ENCODE data around the gene ITPR2.
A peak's percentile ranks its signal among the peaks of the same experiment; 100 is the strongest.

ITPR2 gene

GRCh38 chr12:26724309-26724702 lies 108.7 kb downstream of the ITPR2 start:
- H3K9me3 ChIP-seq (ENCODE audit: severe bottlenecking) = no peaks in the 10 kb centered on the region

DNA sequence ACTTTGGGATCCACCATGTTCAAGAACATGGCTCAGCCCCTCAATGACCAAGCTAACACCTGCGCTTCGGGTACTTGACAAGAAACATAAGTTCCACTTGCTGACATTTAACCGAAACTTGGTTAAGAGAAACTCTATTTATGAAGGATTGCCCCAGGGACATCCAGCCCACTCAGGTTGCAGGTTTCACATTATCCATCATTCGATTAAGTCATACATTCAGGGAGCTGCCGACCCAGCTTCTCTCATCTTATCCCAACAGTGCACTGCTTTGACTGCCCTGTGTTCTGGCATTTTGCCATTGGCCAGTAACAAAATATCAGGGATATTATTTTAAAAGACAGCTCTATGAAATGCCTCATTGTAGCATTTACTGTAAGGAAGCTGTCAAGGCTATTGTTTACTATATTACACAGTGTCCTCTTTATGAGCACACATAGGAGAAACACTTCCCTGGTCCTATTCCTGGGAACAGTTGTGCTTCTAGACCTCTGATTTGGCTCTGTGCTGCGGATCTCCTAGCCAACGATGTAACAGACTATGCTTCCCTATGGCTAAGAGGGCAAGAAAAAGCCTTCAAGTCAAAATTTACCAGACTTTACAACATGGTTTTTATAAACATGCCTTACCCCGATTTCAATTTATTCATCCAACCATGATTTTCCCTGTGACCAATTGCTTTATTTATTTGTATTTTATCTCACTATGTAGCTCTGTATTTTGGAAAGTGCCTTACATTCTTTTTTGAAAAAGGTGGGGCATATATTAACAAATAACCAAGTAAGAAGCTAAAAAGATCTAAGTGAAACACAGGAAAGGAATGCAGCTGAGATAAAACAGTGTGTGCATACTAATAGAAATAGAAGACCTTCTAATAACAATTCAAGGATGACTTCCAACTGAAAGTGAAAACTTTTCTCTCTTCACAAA lies 109.3 kb downstream of the ITPR2 start:
- TF ChIP-seq CTCF (IDR thresholded peaks at IDR 0.05; ENCODE audit: poor library complexity, severe bottlenecking) = no peak
- DNase-seq (ENCODE audit: low spot score) = no peak
- Histone ChIP-seq H3K9me3 (ENCODE audit: severe bottlenecking) (no peaks in the 10 kb centered on the region), H3K4me3 (ENCODE audit: severe bottlenecking) (no peak overlapping the region), H3K4me1 (ENCODE audit: insufficient read depth, poor library complexity, severe bottlenecking) (peaks cover 9% of the 10 kb centered on the region), H3K27ac (ENCODE audit: poor library complexity, severe bottlenecking) (no peak overlapping the region), H3K27me3 (ENCODE audit: insufficient read depth, poor library complexity, severe bottlenecking) (no peaks in the 10 kb centered on the region), H3K36me3 (ENCODE audit: low read depth) (no peaks in the 10 kb centered on the region)
- ATAC-seq (ENCODE audit: low read depth) = peak; percentile 49; the same call in 2 of the 3 replicates

More at GRCh38 chr12:26724309-26724702, 108.7 kb downstream of the ITPR2 start:
- H3K4me3 ChIP-seq (ENCODE audit: severe bottlenecking) = no peak overlapping the region
- no peak for TF ChIP-seq CTCF (IDR thresholded peaks at IDR 0.05; ENCODE audit: poor library complexity, severe bottlenecking)
- peaks cover 9% of the 10 kb centered on the region for H3K4me1 ChIP-seq (ENCODE audit: insufficient read depth, poor library complexity, severe bottlenecking)
- no peaks in the 10 kb centered on the region for H3K27me3 ChIP-seq (ENCODE audit: insufficient read depth, poor library complexity, severe bottlenecking)
- H3K27ac ChIP-seq (ENCODE audit: poor library complexity, severe bottlenecking) = no peak overlapping the region
- no peaks in the 10 kb centered on the region for H3K36me3 ChIP-seq (ENCODE audit: low read depth)
- ATAC-seq (ENCODE audit: low read depth) (no peak), DNase-seq (ENCODE audit: low spot score) (no peak)

DNA sequence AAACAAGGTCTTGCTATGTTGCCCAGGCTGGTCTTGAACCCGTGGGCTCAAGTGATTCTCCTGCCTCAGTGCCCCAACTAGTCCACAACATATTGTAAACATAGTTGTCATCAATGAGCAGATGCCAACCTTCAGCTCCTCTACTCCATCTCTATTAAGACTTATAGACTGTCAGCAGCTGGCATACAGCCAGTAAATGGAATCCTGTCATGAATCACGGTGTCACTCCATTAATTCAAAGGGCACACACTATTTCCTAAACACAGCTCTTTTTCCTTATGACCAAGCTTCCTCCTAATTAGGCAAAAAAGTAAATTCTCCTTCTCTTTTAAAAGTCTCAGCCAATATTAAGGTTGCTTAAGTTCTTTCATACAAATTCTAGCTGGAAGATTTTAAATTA lies 111.2 kb downstream of the ITPR2 start:
- Histone ChIP-seq H3K9me3 (ENCODE audit: severe bottlenecking) (no peaks in the 10 kb centered on the region), H3K36me3 (ENCODE audit: low read depth) (no peaks in the 10 kb centered on the region), H3K4me1 (ENCODE audit: insufficient read depth, poor library complexity, severe bottlenecking) (peaks cover 9% of the 10 kb centered on the region), H3K4me3 (ENCODE audit: severe bottlenecking) (no peak overlapping the region), H3K27me3 (ENCODE audit: insufficient read depth, poor library complexity, severe bottlenecking) (no peaks in the 10 kb centered on the region), H3K27ac (ENCODE audit: poor library complexity, severe bottlenecking) (no peak overlapping the region)
- no peak for TF ChIP-seq CTCF (IDR thresholded peaks at IDR 0.05; ENCODE audit: poor library complexity, severe bottlenecking)
- DNase-seq (ENCODE audit: low spot score) = no peak
- no peak for ATAC-seq (ENCODE audit: low read depth)

DNA sequence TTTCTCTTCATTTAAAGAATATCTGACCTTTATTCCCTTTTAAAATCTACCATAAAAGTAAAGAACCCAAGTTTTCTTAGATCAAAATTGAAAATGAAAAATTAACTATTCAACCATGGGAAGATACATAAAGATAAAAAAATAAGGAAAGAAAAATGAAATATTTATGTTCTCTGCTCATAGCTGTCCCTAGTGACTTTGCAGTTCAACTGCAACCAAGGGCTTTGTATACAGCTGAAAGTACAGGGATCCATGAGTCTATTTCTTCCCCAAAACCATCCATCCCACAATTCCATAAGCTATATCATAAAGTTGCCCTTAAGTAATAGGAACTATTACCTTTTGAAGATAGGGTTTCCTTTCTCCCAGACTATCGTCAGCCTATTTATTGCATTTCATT lies 113.1 kb downstream of the ITPR2 start:
- H3K4me1 ChIP-seq (ENCODE audit: insufficient read depth, poor library complexity, severe bottlenecking) = peaks cover 9% of the 10 kb centered on the region
- no peak overlapping the region for H3K4me3 ChIP-seq (ENCODE audit: severe bottlenecking)
- ATAC-seq (ENCODE audit: low read depth) (no peak), DNase-seq (ENCODE audit: low spot score) (no peak)
- no peak overlapping the region for H3K27ac ChIP-seq (ENCODE audit: poor library complexity, severe bottlenecking)
- no peaks in the 10 kb centered on the region for H3K9me3 ChIP-seq (ENCODE audit: severe bottlenecking)
- TF ChIP-seq CTCF (IDR thresholded peaks at IDR 0.05; ENCODE audit: poor library complexity, severe bottlenecking) = no peak
- no peaks in the 10 kb centered on the region for H3K27me3 ChIP-seq (ENCODE audit: insufficient read depth, poor library complexity, severe bottlenecking)
- H3K36me3 ChIP-seq (ENCODE audit: low read depth) = no peaks in the 10 kb centered on the region

DNA sequence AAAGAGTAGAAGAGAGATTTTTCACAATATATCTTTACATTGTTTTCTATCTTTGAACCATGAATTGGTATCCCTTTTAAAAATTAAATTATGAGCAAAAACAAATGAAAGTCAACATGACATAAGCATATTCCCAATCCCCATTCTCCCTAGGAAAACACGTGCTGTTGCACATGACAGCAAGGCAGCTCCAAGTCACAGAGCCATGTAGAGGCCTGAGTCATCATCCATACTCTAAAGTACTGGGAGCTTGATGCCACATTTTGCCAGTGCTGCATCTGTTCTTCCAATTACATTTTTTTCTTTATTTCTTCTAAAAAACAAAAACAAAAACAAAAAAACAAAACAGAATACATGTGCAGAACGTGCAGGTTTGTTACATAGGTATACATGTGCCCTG lies 115.2 kb downstream of the ITPR2 start:
- Histone ChIP-seq H3K4me1 (ENCODE audit: insufficient read depth, poor library complexity, severe bottlenecking) (no peaks in the 10 kb centered on the region), H3K36me3 (ENCODE audit: low read depth) (no peaks in the 10 kb centered on the region), H3K4me3 (ENCODE audit: severe bottlenecking) (no peak overlapping the region), H3K27ac (ENCODE audit: poor library complexity, severe bottlenecking) (no peak overlapping the region), H3K9me3 (ENCODE audit: severe bottlenecking) (no peaks in the 10 kb centered on the region), H3K27me3 (ENCODE audit: insufficient read depth, poor library complexity, severe bottlenecking) (no peaks in the 10 kb centered on the region)
- ATAC-seq (ENCODE audit: low read depth) = no peak
- no peak for TF ChIP-seq CTCF (IDR thresholded peaks at IDR 0.05; ENCODE audit: poor library complexity, severe bottlenecking)
- no peak for DNase-seq (ENCODE audit: low spot score)
